Measurements from ENCODE around the gene HEBP1. TPM values are rescaled to one million over a fixed set of nuclear protein-coding genes. Genes with fewer than 3 reads are reported as not detected.

The HEBP1 gene
- total RNA-seq, 4 donors from 2014 or later = 65.4 to 80.1 (median 71.7) TPM

DNA sequence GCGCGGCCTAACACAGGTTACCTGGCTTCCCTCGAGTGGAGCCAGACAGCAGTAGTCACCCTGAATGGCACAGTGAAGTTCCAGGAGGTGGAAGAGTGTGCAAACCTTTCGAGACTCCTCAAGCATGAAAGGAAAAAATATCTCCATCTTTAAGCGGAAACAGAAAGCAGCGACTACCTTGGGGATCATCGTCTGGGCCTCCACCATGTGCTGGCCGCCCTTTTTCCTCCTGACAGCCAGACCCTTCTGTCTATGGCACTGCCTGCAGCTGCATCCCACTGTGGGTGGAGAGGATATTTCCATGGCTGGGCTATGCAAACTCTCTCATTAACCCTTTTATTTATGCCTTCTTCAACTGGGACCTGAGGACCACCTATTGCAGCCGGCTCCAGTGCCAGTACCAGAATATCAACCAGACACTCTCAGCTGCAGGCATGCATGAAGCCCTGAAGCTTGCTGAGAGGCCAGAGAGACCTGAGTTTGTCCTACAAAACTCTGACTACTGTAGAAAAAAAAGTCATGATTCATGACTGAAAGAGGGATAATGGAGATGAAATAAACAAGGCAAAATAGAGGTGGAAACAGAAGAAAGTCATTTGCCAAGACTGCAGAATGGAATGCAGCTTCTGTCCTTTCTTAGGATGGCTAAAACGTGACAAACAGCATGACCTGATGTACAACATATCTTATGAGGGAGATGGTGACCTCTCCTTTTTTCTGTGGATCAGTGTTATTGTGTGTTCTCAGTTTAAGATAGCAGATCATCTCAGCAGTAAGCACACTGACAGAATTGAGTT is 2.4 kb upstream of the HEBP1 start:
- TF ChIP-seq, protein P1, sequence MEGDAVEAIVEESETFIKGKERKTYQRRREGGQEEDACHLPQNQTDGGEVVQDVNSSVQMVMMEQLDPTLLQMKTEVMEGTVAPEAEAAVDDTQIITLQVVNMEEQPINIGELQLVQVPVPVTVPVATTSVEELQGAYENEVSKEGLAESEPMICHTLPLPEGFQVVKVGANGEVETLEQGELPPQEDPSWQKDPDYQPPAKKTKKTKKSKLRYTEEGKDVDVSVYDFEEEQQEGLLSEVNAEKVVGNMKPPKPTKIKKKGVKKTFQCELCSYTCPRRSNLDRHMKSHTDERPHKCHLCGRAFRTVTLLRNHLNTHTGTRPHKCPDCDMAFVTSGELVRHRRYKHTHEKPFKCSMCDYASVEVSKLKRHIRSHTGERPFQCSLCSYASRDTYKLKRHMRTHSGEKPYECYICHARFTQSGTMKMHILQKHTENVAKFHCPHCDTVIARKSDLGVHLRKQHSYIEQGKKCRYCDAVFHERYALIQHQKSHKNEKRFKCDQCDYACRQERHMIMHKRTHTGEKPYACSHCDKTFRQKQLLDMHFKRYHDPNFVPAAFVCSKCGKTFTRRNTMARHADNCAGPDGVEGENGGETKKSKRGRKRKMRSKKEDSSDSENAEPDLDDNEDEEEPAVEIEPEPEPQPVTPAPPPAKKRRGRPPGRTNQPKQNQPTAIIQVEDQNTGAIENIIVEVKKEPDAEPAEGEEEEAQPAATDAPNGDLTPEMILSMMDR (IDR thresholded peaks at IDR 0.05; ENCODE audit: low read depth) = no peak

DNA sequence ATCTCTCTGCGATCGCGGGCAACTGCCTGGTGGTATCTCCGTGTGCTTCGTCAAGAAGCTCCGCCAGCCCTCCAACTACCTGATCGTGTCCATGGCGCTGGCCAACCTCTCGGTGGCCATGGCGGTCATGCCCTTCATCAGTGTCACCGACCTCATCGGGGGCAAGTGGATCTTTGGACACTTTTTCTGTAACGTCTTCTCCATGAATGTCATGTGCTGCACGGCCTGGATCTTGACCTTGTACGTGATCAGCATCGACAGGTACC is 1.6 kb upstream of the HEBP1 start:
- TF ChIP-seq, protein P1 (IDR thresholded peaks at IDR 0.05; ENCODE audit: low read depth) = no peak

DNA sequence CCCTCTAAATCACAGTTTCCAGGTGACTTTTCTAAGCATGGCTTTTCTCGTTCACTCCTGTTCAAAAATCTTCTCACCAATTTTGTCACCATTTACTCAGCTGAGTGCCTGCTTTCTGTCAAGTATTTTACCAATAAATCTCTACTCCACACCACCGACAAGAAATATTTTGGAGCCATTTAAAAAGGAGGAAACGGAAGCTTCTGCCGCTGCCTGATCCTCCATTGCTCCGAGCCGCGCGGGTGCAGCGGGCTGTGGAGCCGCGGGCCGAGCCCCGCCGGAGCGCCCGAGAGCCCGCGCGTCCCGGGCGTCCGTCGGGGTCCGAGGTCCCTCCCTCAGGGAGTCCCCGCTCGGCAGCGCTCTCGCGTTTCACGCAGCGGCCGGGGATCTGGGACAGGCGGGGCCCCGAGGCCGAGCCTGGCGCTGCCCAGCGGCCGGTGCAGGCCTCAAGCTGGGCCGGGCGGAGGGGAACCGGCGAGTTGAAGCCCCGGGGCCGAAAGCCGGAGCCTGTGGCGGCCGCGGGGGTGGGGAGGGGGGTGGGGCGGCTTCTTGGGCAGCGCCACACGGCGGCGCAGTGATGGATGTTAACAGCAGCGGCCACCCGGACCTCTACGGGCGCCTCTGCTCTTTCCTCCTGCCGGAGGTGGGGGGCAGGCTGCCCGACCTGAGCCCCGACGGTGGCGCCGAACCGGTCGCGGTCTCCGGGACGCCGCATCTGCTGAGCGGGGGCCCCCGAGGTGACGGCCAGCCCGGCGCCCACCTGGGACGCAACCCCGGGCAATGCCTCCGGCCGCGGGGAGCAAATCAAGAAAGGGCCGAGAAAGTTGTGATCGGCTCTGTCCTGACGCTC is 1.1 kb upstream of the HEBP1 start:
- TF ChIP-seq, protein P1 (IDR thresholded peaks at IDR 0.05; ENCODE audit: low read depth) = no peak

DNA sequence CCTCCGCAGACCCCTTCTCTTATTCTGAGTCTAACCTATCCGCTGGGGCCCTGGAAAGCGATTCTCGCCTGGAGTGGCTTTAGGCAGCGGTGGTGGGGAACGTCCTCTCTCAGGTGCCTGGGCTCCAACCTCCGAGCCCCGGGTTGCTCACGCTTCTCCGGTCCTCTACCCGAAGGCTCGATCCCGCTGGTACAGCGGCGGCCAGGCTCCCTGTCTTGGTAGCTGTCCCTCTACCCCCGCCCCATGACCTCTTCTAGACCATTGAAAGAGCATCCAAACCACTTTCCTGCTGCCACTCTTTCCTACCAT is 505 bp upstream of the HEBP1 start:
- TF ChIP-seq, protein P1 (IDR thresholded peaks at IDR 0.05; ENCODE audit: low read depth) = no peak

DNA sequence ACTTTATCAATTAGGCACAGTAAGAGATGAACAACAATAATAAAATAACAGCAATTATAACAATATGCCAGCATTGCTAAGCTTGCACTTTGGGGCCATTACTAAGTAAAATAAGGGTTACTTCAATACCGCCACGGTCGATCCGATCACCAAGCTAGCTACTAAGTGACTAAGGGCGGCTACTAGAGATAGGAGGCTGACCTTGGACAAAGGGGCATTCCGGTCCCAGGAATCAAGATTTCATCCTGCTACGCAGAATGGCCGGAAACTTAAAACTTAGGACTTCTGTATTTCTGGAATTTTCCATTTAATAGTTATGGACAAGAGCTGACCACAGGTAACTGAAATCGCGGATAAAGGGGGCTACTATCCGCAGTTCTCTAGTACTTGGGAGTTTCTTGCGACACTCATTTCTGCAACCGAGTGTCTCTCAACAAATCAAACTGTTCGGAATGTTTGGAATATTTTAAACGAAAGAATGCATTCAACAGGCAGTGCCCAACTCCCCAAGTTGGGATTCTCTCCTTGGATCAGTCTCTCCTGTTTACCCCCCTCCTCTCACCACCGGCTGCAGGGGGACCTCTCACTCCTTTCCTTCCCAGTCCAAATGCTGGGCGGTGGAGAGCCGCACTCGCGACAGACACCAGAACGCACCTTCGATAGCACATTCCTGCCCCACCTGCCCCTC is 650 bp downstream of the HEBP1 start:
- TF ChIP-seq, protein P1 (IDR thresholded peaks at IDR 0.05; ENCODE audit: low read depth) = no peak

DNA sequence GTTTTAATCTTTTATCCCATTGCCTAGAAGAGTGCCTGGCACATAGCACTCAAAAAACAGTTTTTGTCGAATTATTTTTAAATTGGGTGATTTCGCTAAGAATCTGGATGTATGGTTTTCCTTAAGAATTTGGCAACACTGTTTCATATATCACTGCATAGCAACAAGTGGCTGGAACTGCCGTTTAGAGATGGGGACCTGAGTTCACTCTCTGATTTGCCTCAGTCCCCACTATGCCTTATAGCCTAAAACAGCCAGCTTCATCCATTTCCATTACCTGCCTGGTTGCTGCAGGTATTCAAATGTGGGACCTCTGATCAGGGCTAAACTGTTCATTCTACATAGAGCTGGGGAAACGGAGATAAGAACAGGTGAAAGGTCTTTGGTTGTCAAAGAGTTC is 1.8 kb downstream of the HEBP1 start:
- TF ChIP-seq, protein P1 (IDR thresholded peaks at IDR 0.05; ENCODE audit: low read depth) = no peak

DNA sequence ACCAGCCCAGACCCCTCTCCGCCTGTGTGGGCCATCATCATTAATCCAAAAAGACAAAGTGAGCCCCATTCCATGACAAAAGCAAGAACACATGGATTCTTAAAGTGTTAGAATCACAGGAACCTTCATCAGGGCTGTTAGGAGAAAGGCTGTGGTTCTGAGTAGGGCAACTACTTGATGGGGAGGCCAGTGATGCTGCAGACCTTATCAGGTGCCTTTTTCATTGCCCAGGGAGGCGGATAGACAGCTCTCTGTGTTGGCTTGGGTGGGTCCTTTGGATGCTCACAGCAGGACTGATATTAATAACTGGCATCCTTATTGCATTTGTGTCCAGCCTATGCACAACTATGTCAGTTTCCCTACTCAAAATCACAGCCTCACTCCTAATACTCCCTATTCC is 2.3 kb downstream of the HEBP1 start:
- TF ChIP-seq, protein P1 (IDR thresholded peaks at IDR 0.05; ENCODE audit: low read depth) = no peak

All from subcutaneous adipose tissue (tissue), 4 donors.